Inferior parietal cortex (tissue), 1 donor: ENCODE results near the gene EIPR1.
"Not testable (repeated sequence)": the region's sequence is repeated elsewhere in the genome, so short reads cannot be mapped to it uniquely, and the experiment has no call there.

Experiments
- DNase-seq: peaks from one replicate; pipeline ENCODE4 v3.0.0-alpha.2; 2016; ENCODE audit errors: extremely low spot score

Gene EIPR1

DNA sequence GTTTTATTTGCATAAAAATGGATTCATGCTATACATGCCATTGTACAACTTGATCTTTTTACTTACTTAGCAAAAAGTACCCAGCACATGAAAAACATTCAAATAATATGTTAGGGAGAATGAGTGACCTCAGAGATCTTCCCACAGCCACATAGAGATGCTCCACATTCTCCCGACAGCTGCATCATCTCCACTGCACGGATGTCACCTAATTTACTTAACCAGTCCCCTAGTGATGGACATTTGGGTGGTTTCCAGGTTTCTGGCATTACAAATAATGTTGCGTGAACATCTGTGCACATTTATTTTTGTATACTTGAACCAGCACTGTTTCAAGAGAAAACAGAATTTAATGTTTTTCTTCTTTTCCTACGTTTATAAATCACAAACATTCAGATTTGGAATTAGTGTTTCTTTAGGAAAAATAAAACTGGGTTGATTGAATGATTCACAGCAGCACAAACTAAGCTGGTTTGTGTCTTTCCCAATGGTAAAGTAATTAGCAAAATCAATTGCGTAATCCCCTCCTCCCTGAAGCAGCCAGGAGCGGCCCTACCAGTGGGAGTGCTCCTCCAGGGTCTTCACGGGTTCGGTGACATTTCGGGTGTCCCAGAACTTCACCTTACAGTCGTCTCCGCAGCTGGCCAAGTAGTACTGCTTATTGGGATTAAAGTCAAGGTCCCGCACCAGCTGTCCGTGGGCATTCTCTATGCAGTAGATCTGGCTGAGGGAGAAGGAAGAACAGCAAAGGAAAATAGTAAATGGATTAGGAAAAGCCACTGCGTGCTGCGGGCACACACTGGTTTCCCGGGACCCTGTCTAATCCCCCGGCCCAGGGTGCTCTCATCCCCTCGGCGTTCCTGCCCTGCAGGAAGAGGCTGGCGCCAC, 183.9 kb downstream of the EIPR1 start:
- no peak for DNase-seq

DNA sequence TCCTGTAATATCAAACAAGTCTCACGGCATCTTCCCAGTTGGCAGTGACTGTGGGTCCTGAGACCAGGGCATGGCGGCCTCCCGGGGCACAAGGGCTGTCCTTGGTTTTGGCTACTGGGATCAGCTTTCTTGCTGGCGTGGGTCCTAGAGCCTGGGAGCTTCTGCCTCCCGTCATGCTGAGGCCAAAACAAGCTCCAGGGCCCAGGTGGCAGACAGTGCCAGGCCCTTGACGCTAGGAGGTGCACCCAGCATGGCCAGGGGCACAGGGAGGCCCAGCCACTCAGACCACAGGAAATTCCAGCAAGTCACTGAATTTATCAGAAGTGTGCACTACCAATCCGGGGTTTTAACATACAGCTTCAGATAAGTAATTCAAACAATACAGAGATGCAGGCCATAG, 184.7 kb downstream of the EIPR1 start:
- no peak for DNase-seq

DNA sequence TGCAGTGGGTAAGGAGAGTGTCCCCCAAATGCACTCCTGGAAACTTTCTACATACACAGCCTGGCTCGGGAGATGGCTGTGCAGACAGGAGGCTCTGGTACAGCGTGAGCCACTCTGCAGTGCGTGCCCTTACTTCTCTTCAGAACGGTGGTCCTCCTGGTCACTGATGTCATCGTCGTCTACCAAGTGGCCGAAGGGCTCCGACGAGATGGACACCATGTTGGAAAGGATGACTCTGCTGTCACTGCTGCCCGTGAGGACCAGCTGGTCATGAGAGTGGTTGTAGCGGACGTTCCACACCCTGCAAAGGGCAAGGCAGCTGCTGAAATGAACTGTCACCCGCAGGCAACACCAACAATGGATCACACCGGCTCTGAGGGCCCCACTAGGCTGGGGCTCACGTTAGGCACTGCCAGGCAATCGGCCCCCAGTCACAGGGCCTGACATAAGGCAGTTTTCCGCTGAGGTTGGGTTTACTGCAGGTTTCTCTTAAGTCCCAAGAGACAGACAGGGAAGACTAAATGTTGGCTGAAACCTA, 185.3 kb downstream of the EIPR1 start:
- no peak for DNase-seq

DNA sequence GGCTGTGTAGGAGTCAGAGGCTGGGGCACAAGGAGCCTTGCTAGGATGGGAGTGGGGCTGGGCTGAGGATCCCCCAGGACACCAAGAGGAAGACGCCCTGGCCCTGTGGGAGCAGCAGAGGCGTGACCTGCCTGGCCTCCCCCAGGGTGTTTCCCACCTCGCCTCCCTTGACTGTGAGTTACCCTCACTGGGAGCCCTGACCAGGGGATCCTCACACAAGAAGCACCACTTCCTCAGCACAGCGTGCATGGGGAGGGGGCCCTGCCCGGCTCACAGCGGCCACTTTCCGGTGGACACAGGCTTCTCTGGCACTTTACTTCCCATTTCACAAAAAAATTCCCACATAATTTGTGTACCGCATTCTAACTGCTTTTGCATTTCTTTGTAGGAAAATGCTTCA, 187.7 kb downstream of the EIPR1 start:
- DNase-seq = no peak

DNA sequence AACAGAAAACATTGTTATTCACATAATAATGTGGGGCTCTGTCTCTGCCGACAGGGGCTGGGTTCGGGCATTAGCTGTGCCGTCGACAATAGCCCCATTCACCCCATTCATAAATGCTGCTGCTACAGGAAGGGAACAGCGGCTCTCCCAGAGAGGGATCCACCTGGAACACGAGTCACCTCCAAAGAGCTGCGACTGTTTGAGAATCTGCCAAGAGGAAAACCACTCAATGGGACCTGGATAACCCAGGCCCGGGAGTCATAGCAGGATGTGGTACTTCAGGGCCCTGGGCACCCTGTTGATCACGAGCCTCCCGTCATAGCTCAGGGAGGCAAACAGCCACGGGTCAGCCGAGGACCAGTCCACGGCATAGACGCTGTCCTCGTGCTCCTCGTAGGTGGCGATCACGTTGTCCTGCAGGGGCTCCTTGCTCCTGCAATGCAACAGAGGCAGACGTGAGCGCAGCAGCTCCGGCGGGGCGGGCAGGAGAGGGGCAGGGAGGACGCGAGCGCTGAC, 188.5 kb downstream of the EIPR1 start:
- no peak for DNase-seq

DNA sequence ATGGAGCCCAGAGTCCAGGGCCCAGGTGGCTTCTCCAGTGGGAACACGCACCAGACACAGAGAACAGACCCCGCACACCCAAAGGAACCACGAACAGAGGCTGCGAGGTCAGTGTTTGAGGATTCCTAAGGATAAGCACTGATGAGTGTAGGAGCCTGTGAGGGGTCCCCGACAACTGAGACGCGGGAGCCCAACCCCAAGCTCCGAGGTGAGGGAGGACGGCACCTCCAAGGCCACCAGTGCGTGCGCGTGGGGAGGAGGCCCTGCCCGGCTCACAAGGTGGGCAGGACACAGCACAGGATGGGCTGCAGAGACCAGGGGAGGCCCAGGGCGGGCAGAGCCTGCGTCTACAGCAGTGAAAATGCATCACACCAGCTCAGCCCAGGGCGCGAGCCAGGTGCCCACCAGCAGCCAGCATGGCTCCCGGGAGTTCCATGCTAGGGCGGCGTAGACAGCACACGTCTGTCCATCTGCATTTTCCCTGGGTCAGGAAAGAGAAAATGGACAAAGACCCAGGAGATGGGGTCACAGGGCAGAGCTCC, 189.1 kb downstream of the EIPR1 start:
- no peak for DNase-seq

DNA sequence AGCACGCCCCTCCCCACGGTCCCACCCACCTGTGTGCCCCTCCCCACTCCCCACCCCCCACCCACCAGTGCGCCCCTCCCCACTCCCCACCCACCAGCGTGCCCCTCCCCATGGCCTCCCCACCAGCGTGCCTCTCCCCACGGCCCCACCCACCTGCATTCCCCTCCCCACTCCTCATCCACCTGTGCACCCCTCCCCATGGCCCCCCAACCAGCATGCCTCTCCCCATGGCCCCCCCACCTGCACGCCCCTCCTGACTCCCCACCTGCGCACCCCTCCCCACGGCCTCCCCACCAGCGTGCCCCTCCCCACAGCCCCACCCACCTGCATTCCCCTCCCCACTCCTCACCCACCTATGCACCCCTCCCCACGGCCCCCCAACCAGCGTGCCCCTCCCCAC, 190.2 kb downstream of the EIPR1 start:
- no peak for DNase-seq

DNA sequence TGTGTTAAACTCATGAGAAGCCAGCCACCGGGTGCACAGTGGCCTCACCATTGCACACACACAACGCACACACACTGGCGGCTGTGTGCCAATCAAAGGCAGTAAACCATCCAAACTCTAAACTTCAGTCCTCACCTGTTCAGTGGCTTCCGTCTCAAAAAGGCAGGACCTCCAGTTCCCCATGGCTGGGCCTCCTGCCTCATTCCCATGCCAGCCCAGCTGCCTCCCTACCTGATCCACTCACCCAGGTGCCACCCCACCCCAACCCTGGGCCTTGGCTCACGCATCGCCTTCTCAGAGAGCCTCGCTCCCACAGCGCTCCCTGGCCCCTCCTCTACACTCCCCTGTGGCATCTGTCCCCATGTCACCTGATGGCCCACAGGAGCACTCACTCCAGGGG, 190.9 kb downstream of the EIPR1 start:
- no peak for DNase-seq

DNA sequence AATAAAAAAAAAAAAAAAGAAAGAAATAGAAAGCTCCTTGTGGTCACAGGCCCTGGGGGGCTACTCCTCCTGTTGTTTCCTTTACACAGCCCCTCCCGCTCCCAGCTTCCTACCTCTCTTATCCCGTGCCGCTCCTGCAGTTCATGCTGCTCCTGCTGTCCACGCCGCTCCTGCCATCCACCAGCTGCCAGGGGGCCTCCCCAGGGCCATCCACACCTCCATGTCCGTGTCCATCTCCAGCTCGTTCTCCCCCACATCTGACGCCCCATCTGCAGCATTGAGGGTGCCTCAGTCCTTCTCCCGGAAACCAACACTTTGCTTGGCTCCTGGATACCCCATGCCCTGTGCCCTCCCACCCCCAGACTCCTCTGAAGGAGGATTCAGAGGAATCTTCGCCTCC, 191.7 kb downstream of the EIPR1 start:
- no peak for DNase-seq

DNA sequence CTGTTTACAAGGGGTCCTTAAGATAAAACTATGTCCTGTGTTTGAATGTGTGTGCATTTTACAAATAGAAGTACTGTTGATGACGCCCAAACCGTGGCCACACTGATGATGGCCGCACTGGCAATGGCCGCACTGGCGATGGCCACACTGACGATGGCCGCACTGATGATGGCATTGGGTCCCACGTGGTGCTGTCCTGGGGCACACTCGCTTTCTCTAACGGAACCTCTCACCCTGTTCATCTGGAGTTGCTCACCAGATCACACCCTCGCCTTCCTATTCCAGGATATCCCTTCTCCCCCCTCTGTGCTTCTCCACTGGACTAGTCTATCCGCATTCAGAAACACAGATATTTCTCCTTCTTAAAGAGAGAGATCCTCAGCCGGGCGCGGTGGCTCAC, 192.4 kb downstream of the EIPR1 start:
- DNase-seq = no peak

DNA sequence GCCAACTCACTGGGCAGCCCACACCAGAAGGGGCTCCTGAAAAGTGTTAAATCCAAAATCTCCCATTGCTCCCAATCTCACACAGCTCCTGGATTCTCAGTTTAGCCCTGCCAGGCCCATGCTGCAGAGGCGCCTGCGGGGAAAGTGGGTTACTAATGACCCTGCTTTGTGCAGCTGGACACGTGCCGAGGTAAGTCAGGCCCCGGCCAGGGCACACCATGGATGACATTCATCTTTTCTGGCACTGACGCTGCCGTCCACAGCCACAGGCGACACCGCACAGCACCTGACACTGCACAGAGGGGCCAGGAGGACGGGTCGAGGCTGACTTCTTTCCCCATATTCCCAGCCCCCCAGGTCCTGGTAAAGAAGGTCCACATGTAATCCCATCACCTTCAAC, 193.5 kb downstream of the EIPR1 start:
- no peak for DNase-seq

DNA sequence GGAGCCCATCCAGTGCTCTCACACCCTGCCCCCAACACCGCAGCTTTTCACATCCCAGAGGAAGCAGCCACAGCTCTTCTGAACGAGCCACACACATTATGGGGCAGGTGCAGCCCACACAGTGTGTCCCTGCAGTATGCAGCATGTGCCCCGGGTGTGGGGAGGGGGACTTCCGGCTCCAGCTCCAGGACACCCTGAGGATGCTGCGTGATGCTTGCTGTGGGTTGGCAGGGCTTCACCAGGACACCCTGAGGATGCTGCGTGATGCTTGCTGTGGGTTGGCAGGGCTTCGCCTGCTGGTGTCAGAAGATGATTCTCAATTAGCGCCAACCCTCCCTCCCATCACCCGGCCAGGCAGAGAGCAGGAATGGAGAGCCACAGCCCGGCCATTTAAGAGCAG, 193.9 kb downstream of the EIPR1 start:
- DNase-seq = no peak

DNA sequence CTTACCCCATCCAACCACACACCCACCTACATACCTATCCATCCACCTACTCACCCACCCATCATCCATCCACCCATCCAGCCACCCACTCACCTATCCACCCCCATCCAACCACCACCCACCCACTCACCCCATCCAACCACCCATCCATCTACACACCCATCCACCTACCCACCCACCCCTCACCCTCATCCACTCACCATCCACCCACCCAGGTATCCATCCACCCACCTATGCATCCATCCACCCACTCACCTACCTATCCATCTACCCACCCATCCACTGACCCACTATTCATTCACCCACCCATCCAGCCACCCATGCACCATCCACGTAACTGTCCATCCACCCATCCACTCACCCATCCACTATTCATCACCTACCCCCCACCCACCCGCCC, 194.8 kb downstream of the EIPR1 start:
- no peak for DNase-seq

DNA sequence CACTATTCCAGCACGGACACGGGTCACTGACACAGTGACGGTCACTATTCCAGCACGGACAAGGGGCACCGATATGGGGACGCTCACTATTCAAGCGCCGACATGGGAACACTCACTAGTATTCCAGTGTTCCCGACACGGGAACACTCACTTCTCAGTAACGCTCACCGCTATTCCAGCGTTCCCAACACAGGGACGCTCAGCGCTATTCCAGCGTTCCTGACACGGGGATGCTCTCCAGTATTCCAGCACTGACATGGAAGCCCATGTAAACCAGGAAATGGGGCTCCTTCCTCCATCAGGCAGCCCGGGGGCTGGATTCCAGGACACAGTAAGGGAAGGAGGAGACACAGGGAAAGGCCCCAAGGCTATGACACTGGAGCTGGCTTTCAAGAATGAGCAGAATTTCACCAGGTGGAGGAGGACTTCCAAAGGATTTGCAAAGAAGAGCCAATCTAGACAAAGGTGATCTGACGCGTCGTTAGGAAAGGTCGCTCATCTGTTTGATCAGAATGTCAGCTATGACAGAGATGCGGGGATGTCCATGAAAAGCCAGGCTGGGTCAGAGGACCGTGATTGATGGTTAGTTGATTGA, 196.1 kb downstream of the EIPR1 start:
- no peak for DNase-seq

DNA sequence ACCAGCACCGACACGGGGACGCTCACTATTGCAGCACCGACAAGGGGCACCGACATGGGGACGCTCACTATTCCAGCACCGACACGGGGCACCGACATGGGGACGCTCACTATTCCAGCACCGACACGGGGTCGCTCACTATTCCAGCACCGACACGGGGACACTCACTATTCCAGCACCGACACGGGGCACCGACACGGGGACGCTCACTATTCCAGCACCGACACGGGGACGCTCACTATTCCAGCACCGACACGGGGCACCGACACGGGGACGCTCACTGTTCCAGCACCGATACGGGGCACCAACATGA, 196.8 kb downstream of the EIPR1 start:
- DNase-seq = not testable (repeated sequence)

DNA sequence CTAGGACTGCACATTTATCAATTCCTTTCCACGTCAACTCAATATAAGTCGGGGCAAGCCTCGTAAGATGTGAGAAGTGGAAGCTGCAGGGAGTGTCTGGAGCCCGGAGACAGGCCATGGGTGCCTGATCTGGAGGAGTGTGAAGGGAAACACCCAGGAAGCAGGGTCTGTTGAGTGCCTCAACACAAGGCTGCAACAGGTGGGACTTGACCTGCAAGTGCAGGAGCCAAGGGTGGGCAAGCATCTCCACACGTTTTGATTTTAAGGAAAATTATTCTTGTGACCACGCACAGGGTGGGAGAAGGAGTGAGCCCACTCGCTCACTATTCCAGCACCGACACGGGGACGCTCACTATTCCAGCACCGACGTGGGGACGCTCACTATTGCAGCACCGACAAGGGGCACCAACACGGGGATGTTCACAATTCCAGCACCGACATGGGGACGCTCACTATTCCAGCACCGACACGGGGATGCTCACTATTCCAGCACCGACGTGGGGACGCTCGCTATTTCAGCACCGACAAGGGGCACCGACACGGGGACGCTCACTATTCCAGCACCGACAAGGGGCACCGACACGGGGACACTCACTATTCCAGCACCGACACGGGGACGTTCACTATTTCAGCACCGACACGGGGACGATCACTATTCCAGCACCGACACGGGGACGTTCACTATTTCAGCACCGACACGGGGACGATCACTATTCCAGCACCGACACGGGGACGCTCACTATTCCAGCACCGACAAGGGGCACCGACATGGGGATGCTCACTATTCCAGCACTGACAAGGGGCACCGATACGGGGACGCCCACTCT, 197.3 kb downstream of the EIPR1 start:
- no peak for DNase-seq

DNA sequence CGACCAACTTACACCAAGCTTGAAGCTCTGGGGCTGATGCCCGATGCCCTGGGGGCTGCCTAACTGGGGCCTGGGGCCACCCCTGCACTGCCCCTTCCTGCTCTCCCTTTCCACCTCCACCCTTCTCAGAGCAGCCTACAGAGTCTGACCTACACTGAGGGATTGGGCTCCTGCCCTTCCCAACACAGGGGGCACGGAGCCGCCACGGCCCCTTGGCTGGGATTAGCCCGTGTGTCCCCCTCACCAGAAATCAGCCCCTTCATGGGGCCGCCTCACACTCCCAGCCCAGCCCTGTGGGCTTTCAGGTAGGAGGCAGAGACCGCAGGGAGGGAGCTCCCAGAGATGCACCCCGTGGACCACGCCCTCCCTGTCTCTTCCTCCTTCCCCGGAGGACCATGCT, 198.0 kb downstream of the EIPR1 start:
- DNase-seq = no peak

DNA sequence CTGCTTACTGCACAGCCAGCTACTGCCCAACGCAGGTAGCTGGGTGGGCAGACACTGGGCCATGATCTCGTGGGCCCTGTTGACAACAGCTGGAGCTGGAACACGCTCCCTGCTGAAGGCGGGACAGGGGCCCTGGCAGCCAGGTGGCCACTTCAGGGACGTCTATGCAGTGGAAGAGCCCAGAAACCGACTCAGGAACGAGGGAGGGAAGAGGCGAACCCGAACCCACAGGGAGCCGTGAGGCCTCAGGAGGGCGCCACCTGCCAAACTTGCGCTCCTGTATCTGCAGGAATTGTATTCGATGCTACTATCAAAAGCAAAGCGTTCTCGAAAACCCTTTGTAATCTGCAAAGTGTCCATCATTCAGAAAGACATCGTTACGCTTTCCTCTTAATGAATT, 198.4 kb downstream of the EIPR1 start:
- DNase-seq = no peak

DNA sequence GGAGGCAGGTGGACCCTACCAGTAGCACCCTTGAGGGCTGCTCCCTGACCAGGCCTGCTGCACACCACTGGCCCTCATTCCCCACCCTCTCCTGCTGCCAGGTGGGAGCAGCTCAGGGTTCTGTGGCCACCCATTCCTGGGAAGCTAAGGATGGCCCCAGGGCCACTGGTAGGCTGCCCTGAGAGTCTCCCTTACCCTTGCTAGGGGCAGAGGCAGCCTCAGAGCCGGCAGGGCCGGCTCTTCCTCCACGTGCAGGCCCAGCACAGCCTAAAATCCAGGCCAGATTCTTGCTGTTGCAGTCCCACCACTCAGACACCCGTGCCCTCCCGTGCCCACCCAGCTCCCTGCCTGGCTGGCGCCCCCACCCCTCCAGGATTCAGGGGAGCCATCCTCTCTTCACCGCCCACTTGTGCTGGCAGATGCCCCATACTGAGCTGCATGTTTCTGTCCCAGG, 199.0 kb downstream of the EIPR1 start:
- no peak for DNase-seq

DNA sequence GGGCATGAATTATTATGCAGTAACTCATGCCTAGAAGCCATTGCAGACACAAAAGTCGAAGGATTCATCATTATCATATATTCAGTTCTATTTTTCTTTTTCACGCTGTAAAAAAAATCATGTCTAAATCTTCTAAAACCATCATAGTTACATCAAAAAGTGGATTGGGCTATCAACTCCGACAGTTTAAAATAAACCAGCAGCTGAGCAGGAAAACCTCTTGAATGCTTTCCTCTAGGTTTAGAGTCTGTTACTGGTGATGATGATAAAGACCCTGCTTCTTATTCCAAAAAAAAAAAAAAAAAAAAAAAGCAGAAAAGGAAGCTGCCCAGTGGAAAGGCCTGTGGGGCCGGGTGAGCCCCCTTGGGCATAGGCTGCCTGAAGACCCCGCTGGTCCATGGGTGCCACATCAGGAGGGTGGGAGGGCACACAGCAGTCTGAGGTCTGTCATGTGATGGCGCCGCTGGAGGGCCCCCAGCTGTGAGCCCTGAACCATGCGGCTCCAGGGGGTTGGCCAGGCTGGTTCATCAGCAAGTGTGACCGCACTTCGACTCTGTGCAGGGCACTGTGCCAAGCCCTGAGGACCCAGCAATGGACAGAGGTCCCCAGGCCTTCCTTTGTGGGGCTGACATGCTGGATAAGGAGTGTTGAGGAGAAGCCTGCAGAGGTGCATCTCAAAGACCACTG, 199.6 kb downstream of the EIPR1 start:
- DNase-seq = no peak

DNA sequence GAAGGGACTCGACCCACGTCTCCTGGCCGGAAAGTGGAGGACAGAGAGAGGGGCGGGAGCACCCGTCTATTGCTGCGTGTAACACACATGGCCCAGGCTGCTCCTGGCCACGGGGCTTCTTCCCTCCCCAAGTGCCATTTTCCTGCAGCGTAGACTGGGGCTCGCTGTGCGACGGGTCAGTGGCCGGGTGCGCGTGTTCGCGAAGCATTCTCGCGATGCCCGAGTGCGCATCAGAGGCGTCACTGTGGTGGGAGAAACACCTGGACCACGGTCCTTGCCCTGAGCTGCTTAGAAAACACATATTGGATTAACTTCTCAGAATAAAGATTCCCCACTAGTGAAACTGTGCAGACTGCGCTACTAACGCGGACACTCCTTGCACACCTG, 200.8 kb downstream of the EIPR1 start:
- no peak for DNase-seq
